ENCODE data around the gene PLPP3. TPM values are rescaled to one million over a fixed set of nuclear protein-coding genes. Genes with fewer than 3 reads are reported as not detected.
A peak's percentile ranks its signal among the peaks of the same experiment; 100 is the strongest.

PLPP3 gene
- total RNA-seq, 4 donors from 2014 or later, result 138 to 244 (median 181) TPM

- H3K27me3 ChIP-seq, result no peaks in the 10 kb centered on the region
- no peak overlapping the region for H3K27ac ChIP-seq (replicated peaks in 1 of 4)
- 88% methylated on average over 2 of the region's 2 CpGs for WGBS
- no peak for DNase-seq (ENCODE audit: extremely low spot score)
- peaks cover 0 to 4% (median 0%) of the 10 kb centered on the region in 4 donors for H3K9me3 ChIP-seq
- no peak overlapping the region for H3K4me3 ChIP-seq
- TF ChIP-seq EP300 (IDR thresholded peaks at IDR 0.05), result no peak
- TF ChIP-seq CTCF (IDR thresholded peaks at IDR 0.05), result no peak
- no peak for TF ChIP-seq POLR2AphosphoS5 (IDR thresholded peaks at IDR 0.05)
- TF ChIP-seq POLR2A (IDR thresholded peaks at IDR 0.05; ENCODE audit: low read depth), result no peak
- no peaks in the 10 kb centered on the region for H3K36me3 ChIP-seq
- peaks cover 0 to 9% (median 0%) of the 10 kb centered on the region in 4 donors for H3K4me1 ChIP-seq
- intact Hi-C loops (cut with DNase I), result loop anchor here (10.0 kb wide), 1 partner anchor 875 kb away; no protein-coding TSS in a partner anchor
Measured at GRCh38 chr1:56589369-56589768, 10.0 kb upstream of the PLPP3 start.

- H3K4me1 ChIP-seq, result peaks cover 0 to 9% (median 0%) of the 10 kb centered on the region in 4 donors
- H3K27ac ChIP-seq (replicated peaks in 1 of 4), result no peak overlapping the region
- H3K36me3 ChIP-seq, result no peaks in the 10 kb centered on the region
- H3K27me3 ChIP-seq, result no peaks in the 10 kb centered on the region
- 79% methylated on average over 4 of the region's 5 CpGs for WGBS
- DNase-seq (ENCODE audit: extremely low spot score), result no peak
- intact Hi-C loops (cut with DNase I), result loop anchor here (10.0 kb wide), 1 partner anchor 872 kb away; no protein-coding TSS in a partner anchor
- TF ChIP-seq CTCF (IDR thresholded peaks at IDR 0.05), result no peak
- no peak for TF ChIP-seq EP300 (IDR thresholded peaks at IDR 0.05)
- TF ChIP-seq POLR2A (IDR thresholded peaks at IDR 0.05; ENCODE audit: low read depth), result no peak
- TF ChIP-seq POLR2AphosphoS5 (IDR thresholded peaks at IDR 0.05), result no peak
- H3K9me3 ChIP-seq, result peaks cover 0 to 4% (median 0%) of the 10 kb centered on the region in 4 donors
- H3K4me3 ChIP-seq, result no peak overlapping the region
Measured at GRCh38 chr1:56586502-56586901, 7.1 kb upstream of the PLPP3 start.

GRCh38 chr1:56585985-56586384, 6.6 kb upstream of the PLPP3 start:
- H3K36me3 ChIP-seq, result no peaks in the 10 kb centered on the region
- intact Hi-C loops (cut with DNase I), result loop anchor here (2.0 to 10.0 kb wide), 2 partner anchors 871 to 1301 kb away; no protein-coding TSS in a partner anchor
- 87% methylated on average over 5 of the region's 5 CpGs for WGBS

GRCh38 chr1:56584910-56585528, 5.7 kb upstream of the PLPP3 start:
- no peaks in the 10 kb centered on the region for H3K27me3 ChIP-seq
- H3K27ac ChIP-seq (replicated peaks in 1 of 4), result no peak overlapping the region
- peak; percentile 89 to 93 (median 90) for TF ChIP-seq CTCF (IDR thresholded peaks at IDR 0.05)
- no peak for TF ChIP-seq POLR2A (IDR thresholded peaks at IDR 0.05; ENCODE audit: low read depth)
- no peaks in the 10 kb centered on the region for H3K36me3 ChIP-seq
- H3K4me3 ChIP-seq, result no peak overlapping the region
- intact Hi-C loops (cut with DNase I), result loop anchor here (2.0 to 10.0 kb wide), 3 partner anchors 870 to 1300 kb away; no protein-coding TSS in a partner anchor
- WGBS, result 27% methylated on average over 5 of the region's 5 CpGs
- H3K4me1 ChIP-seq, result peaks cover 2 to 13% (median 5%) of the 10 kb centered on the region in 4 donors
- DNase-seq (ENCODE audit: extremely low spot score), result no peak
- H3K9me3 ChIP-seq, result peaks cover 0 to 4% (median 0%) of the 10 kb centered on the region in 4 donors

More at GRCh38 chr1:56585985-56586384, 6.6 kb upstream of the PLPP3 start:
- Histone ChIP-seq H3K4me1 (peaks cover 0 to 9% (median 0%) of the 10 kb centered on the region in 4 donors), H3K4me3 (no peak overlapping the region), H3K27me3 (no peaks in the 10 kb centered on the region), H3K27ac (replicated peaks in 1 of 4) (no peak overlapping the region), H3K9me3 (peaks cover 0 to 4% (median 0%) of the 10 kb centered on the region in 4 donors)
- TF ChIP-seq POLR2A (IDR thresholded peaks at IDR 0.05; ENCODE audit: low read depth) (no peak), EP300 (IDR thresholded peaks at IDR 0.05) (no peak), POLR2AphosphoS5 (IDR thresholded peaks at IDR 0.05) (no peak), CTCF (IDR thresholded peaks at IDR 0.05) (no peak)
- no peak for DNase-seq (ENCODE audit: extremely low spot score)
